Middle frontal gyrus (tissue), 1 donor: ENCODE measurements around the gene NOX3.
"Not testable (repeated sequence)": the region's sequence is repeated elsewhere in the genome, so short reads cannot be mapped to it uniquely, and the experiment has no call there.

ENCODE experiments used
- DNase-seq: peaks from one replicate; pipeline ENCODE4 v3.0.0-alpha.2; 2015; ENCODE audit warnings: low spot score; ENCODE audit errors: extremely low spot score

Gene NOX3

GRCh38 chr6:155374681-155375080 is 81.0 kb downstream of the NOX3 start:
- DNase-seq = no peak

GRCh38 chr6:155373276-155373675 is 82.4 kb downstream of the NOX3 start:
- no peak for DNase-seq

GRCh38 chr6:155372256-155372655 is 83.4 kb downstream of the NOX3 start:
- DNase-seq = no peak

GRCh38 chr6:155371230-155371629 is 84.4 kb downstream of the NOX3 start:
- no peak for DNase-seq

GRCh38 chr6:155366325-155366724 is 89.3 kb downstream of the NOX3 start:
- no peak for DNase-seq

- DNase-seq = no peak
Measured at GRCh38 chr6:155364844-155365437, 90.7 kb downstream of the NOX3 start.

- not testable (repeated sequence) for DNase-seq
Measured at GRCh38 chr6:155364021-155364420, 91.6 kb downstream of the NOX3 start.

GRCh38 chr6:155362968-155363632 is 92.5 kb downstream of the NOX3 start:
- not testable (repeated sequence) for DNase-seq

- no peak for DNase-seq
Measured at GRCh38 chr6:155354167-155354566, 101.5 kb downstream of the NOX3 start.

GRCh38 chr6:155352811-155353210 is 102.8 kb downstream of the NOX3 start:
- no peak for DNase-seq

- DNase-seq = no peak
Measured at GRCh38 chr6:155352130-155352420, 103.6 kb downstream of the NOX3 start.

- no peak for DNase-seq
Measured at GRCh38 chr6:155351273-155352129, 104.1 kb downstream of the NOX3 start.

- no peak for DNase-seq
Measured at GRCh38 chr6:155349956-155350355, 105.7 kb downstream of the NOX3 start.

- DNase-seq = no peak
Measured at GRCh38 chr6:155349129-155349528, 106.5 kb downstream of the NOX3 start.

GRCh38 chr6:155347800-155348199 is 107.8 kb downstream of the NOX3 start:
- DNase-seq = no peak

- no peak for DNase-seq
Measured at GRCh38 chr6:155346957-155347356, 108.7 kb downstream of the NOX3 start.
